GM12864 (cell line): ENCODE results near the gene EAF2.
A peak's percentile ranks its signal among the peaks of the same experiment; 100 is the strongest.

ENCODE experiments used
- DNase-seq: peaks from one replicate; pipeline ENCODE4 v3.0.0-alpha.2; 2011; ENCODE audit warnings: low read depth
- H3K4me3 ChIP-seq: 2 replicates; pipeline ENCODE4 v1.5.1; 2011; ENCODE audit warnings: mild to moderate bottlenecking, low read depth, low read length, control low read depth
- CTCF ChIP-seq: IDR thresholded peaks from 2 replicates; pipeline ENCODE4 v1.5.1; 2011; ENCODE audit warnings: low read depth, mild to moderate bottlenecking, moderate library complexity, low read length, control low read depth, inconsistent platforms; ENCODE audit errors: missing control alignments

EAF2 gene

GRCh38 chr3:121834671-121835464 is at the start of gene EAF2, which contains the start of gene IQCB1:
Gene EAF2, plus strand, starts transcription at chr3:121835209. Its CDS starts 77 bp downstream, at chr3:121835286.
Gene IQCB1, minus strand, starts transcription at chr3:121835060. Its CDS starts 6,100 bp downstream, at chr3:121828960.
- peak within 1 kb of the TSS; percentile 75 for H3K4me3 ChIP-seq
- peak; percentile 95 for DNase-seq
- TF ChIP-seq CTCF, result no peak

GRCh38 chr3:121786485-121786884 is 48.5 kb upstream of the EAF2 start:
- no peak for DNase-seq

GRCh38 chr3:121793078-121793477 is 41.9 kb upstream of the EAF2 start:
- DNase-seq, result peak; percentile 30
- TF ChIP-seq CTCF, result no peak
- H3K4me3 ChIP-seq, result no peak overlapping the region; the same call in 1 of the 2 replicates

More at GRCh38 chr3:121786485-121786884, 48.5 kb upstream of the EAF2 start:
- TF ChIP-seq CTCF, result no peak
- H3K4me3 ChIP-seq, result no peak overlapping the region

GRCh38 chr3:121794264-121794983 is 40.6 kb upstream of the EAF2 start:
- TF ChIP-seq CTCF, result no peak
- DNase-seq, result peak; percentile 37
- H3K4me3 ChIP-seq, result no peak overlapping the region

- no peak overlapping the region for H3K4me3 ChIP-seq
- DNase-seq, result no peak
- TF ChIP-seq CTCF, result no peak
Measured at GRCh38 chr3:121796970-121797369, 38.0 kb upstream of the EAF2 start.

- no peak for DNase-seq
- H3K4me3 ChIP-seq, result no peak overlapping the region
- TF ChIP-seq CTCF, result no peak
Measured at GRCh38 chr3:121800906-121801305, 34.1 kb upstream of the EAF2 start.
